ENCODE measurements around the gene URB1. TPM values are rescaled to one million over a fixed set of nuclear protein-coding genes. Genes with fewer than 3 reads are reported as not detected.

Gene URB1
- total and polyA plus RNA-seq, 2 donors (not counting 3 experiments of a cell fraction or from before 2014, with no cell fraction given) = 8.0 to 27.3 TPM

GRCh38 chr21:32316361-32317215 is 76.2 kb downstream of the URB1 start:
- BruUV-seq (replicated peaks) = no TSS peak
- H3K36me3 ChIP-seq (ENCODE audit: control insufficient read depth in 2 of 2, extremely low read depth in 1 of 2, insufficient read depth in 2 of 2, low read length in 2 of 2) = peaks cover 31 to 36% of the 10 kb centered on the region in 2 experiments
- no peak overlapping the region for H2AFZ ChIP-seq (ENCODE audit: low read depth, low read length)

More at GRCh38 chr21:32316361-32317215, 76.2 kb downstream of the URB1 start:
- H3K9ac ChIP-seq (replicated peaks; ENCODE audit: extremely low read depth, insufficient read depth, low read length) = no peak overlapping the region
- no peak overlapping the region for H3K4me3 ChIP-seq (replicated peaks in 1 of 3; ENCODE audit: insufficient read depth in 1 of 3, low read depth in 1 of 3, low read length in 3 of 3)
- H4K20me1 ChIP-seq (replicated peaks; ENCODE audit: control insufficient read depth, extremely low read depth, insufficient read depth, low read length) = no peaks in the 10 kb centered on the region
- FAIRE-seq = no peak
- intact Hi-C loops (cut with micrococcal nuclease) = no loop called here
- no peak for TF ChIP-seq MYC (IDR thresholded peaks at IDR 0.05; ENCODE audit: low read depth, low read length)
- TF ChIP-seq POLR2AphosphoS5 (IDR thresholded peaks at IDR 0.05; ENCODE audit: insufficient read depth, low read depth, low read length) = no peak
- no peak for TF ChIP-seq CTCF (IDR thresholded peaks at IDR 0.05; ENCODE audit: extremely low read depth in 1 of 2, insufficient read depth in 1 of 2, low read depth in 1 of 2, low read length in 2 of 2)
- TF ChIP-seq, protein P1, sequence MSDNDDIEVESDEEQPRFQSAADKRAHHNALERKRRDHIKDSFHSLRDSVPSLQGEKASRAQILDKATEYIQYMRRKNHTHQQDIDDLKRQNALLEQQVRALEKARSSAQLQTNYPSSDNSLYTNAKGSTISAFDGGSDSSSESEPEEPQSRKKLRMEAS (IDR thresholded peaks at IDR 0.05; ENCODE audit: insufficient read depth, insufficient read length) = no peak
- no peak for TF ChIP-seq EZH2 (IDR thresholded peaks at IDR 0.05; ENCODE audit: borderline replicate concordance, low read depth, low read length, severe bottlenecking)
- no peak for TF ChIP-seq FOS (IDR thresholded peaks at IDR 0.05; ENCODE audit: borderline replicate concordance, insufficient read depth, low read length)
- TF ChIP-seq JUN (IDR thresholded peaks at IDR 0.05; ENCODE audit: borderline replicate concordance, insufficient read depth, insufficient read length, low read depth) = no peak
- TF ChIP-seq POLR2A (IDR thresholded peaks at IDR 0.05; ENCODE audit: low read depth, low read length) = no peak
- no peaks in the 10 kb centered on the region for H3K79me2 ChIP-seq (ENCODE audit: control insufficient read depth, insufficient read depth, low read length)
- CTCF ChIA-PET = no interaction called here
- no peaks in the 10 kb centered on the region for H3K27me3 ChIP-seq (ENCODE audit: control insufficient read depth in 2 of 2, insufficient read depth in 2 of 2, low read length in 2 of 2)
- H3K27ac ChIP-seq (ENCODE audit: insufficient read depth, low read depth, low read length) = no peak overlapping the region
- POLR2A ChIA-PET = no interaction called here
- no peaks in the 10 kb centered on the region for H3K9me1 ChIP-seq (replicated peaks; ENCODE audit: control insufficient read depth, extremely low read depth, insufficient read depth, low read length)
- no peak overlapping the region for H3K4me2 ChIP-seq (ENCODE audit: insufficient read depth, low read length)
- no peaks in the 10 kb centered on the region for H3K9me3 ChIP-seq (replicated peaks; ENCODE audit: control insufficient read depth, insufficient read depth, low read length)
- no peak for DNase-seq (ENCODE audit: low read depth, low spot score)
- H3K4me1 ChIP-seq (ENCODE audit: control insufficient read depth, extremely low read depth, insufficient read depth, low read length) = no peaks in the 10 kb centered on the region
- dilution Hi-C loops (cut with MboI; ENCODE audit: extremely low pct_ligation_motif_present, low sequenced_read_pairs) = no loop called here

Measured in endothelial cell of umbilical vein (primary cell).